HG02973 (cell line): Measurements from ENCODE around the gene THADA.

Experiments used
- ATAC-seq: cut with Tn5 transposase; IDR thresholded peaks from one replicate; pipeline ENCODE4 v1.9.1; 2021; ENCODE audit warnings: moderate library complexity; ENCODE audit not compliant: unreplicated experiment

THADA gene

GRCh38 chr2:43445781-43446180 is 150.1 kb downstream of the THADA start:
- ATAC-seq, result no peak

GRCh38 chr2:43444989-43445645 is 150.7 kb downstream of the THADA start:
- ATAC-seq, result no peak

GRCh38 chr2:43443282-43443681 is 152.6 kb downstream of the THADA start:
- ATAC-seq, result no peak

GRCh38 chr2:43441195-43441594 is 154.6 kb downstream of the THADA start:
- ATAC-seq, result no peak

GRCh38 chr2:43438858-43439655 is 156.8 kb downstream of the THADA start:
- ATAC-seq, result no peak

GRCh38 chr2:43438342-43438741 is 157.5 kb downstream of the THADA start:
- ATAC-seq, result no peak

- ATAC-seq, result no peak
Measured at GRCh38 chr2:43437363-43437762, 158.5 kb downstream of the THADA start.

- no peak for ATAC-seq
Measured at GRCh38 chr2:43436431-43436830, 159.4 kb downstream of the THADA start.

GRCh38 chr2:43435746-43436145 is 160.1 kb downstream of the THADA start:
- no peak for ATAC-seq

GRCh38 chr2:43430489-43430888 is 165.3 kb downstream of the THADA start:
- no peak for ATAC-seq

- no peak for ATAC-seq
Measured at GRCh38 chr2:43429369-43429768, 166.5 kb downstream of the THADA start.

GRCh38 chr2:43427032-43427424 is 168.8 kb downstream of the THADA start:
- no peak for ATAC-seq

GRCh38 chr2:43426305-43427031 is 169.4 kb downstream of the THADA start:
- peak; percentile 81 for ATAC-seq

GRCh38 chr2:43425659-43426058 is 170.2 kb downstream of the THADA start:
- ATAC-seq, result no peak

GRCh38 chr2:43424262-43425207 is 171.3 kb downstream of the THADA start:
- no peak for ATAC-seq

GRCh38 chr2:43423941-43424261 is 171.9 kb downstream of the THADA start:
- ATAC-seq, result no peak

GRCh38 chr2:43421194-43421593 is 174.6 kb downstream of the THADA start:
- ATAC-seq, result no peak

- ATAC-seq, result no peak
Measured at GRCh38 chr2:43420389-43420801, 175.4 kb downstream of the THADA start.

- no peak for ATAC-seq
Measured at GRCh38 chr2:43419876-43420275, 176.0 kb downstream of the THADA start.

- ATAC-seq, result no peak
Measured at GRCh38 chr2:43419243-43419642, 176.6 kb downstream of the THADA start.

GRCh38 chr2:43418680-43419079 is 177.2 kb downstream of the THADA start:
- ATAC-seq, result no peak
